Right renal cortex interstitium (tissue), 3 donors: ENCODE measurements around the gene RAPH1. TPM values are rescaled to one million over a fixed set of nuclear protein-coding genes. Genes with fewer than 3 reads are reported as not detected.

ENCODE experiments used
- DNase-seq, 3 donors: peaks; one replicate each; pipeline ENCODE4 v3.0.0-alpha.2; 2013; ENCODE audit warnings: low read depth in 3 of 3, low spot score in 2 of 3
- polyA plus RNA-seq, 3 donors: library from polyadenylated mRNA; unstranded; fragments of 120-200 nt; gene quantifications; one replicate each; pipeline ENCODE4 v1.2.1, GENCODE V29; 2013; ENCODE audit not compliant: insufficient read length in 3 of 3

The RAPH1 gene, protein sequence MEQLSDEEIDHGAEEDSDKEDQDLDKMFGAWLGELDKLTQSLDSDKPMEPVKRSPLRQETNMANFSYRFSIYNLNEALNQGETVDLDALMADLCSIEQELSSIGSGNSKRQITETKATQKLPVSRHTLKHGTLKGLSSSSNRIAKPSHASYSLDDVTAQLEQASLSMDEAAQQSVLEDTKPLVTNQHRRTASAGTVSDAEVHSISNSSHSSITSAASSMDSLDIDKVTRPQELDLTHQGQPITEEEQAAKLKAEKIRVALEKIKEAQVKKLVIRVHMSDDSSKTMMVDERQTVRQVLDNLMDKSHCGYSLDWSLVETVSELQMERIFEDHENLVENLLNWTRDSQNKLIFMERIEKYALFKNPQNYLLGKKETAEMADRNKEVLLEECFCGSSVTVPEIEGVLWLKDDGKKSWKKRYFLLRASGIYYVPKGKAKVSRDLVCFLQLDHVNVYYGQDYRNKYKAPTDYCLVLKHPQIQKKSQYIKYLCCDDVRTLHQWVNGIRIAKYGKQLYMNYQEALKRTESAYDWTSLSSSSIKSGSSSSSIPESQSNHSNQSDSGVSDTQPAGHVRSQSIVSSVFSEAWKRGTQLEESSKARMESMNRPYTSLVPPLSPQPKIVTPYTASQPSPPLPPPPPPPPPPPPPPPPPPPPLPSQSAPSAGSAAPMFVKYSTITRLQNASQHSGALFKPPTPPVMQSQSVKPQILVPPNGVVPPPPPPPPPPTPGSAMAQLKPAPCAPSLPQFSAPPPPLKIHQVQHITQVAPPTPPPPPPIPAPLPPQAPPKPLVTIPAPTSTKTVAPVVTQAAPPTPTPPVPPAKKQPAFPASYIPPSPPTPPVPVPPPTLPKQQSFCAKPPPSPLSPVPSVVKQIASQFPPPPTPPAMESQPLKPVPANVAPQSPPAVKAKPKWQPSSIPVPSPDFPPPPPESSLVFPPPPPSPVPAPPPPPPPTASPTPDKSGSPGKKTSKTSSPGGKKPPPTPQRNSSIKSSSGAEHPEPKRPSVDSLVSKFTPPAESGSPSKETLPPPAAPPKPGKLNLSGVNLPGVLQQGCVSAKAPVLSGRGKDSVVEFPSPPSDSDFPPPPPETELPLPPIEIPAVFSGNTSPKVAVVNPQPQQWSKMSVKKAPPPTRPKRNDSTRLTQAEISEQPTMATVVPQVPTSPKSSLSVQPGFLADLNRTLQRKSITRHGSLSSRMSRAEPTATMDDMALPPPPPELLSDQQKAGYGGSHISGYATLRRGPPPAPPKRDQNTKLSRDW
- 10 to 100 TPM; 13.4 to 18.9 (median 16.0) TPM for polyA plus RNA-seq

GRCh38 chr2:203535078-203535783 is at the start of gene RAPH1:
Gene RAPH1 (minus strand): TSS chr2:203535301. CDS start chr2:203495353, 39,948 bp downstream.
- peak in 2 of 3 donors; percentile 58 to 59 for DNase-seq

DNA sequence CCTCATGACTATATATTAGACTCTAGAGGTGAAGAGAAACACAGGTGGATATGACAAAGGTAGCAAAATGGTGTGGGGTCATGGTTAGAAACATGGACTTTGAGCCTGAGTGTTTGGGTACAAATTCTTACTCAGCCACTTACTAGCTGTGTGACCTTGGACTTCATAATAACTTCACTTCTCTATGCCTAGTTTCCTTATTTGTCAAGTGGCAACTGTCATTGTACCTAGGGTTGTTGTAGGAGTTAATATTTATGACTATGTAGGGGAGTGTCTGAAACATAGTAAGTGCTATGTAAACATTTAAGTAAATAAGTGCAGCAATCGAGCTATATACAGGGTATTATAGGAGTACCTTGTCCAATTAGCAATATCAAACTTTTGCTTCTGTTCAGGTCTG is 49.7 kb upstream of the RAPH1 start:
- DNase-seq = no peak

- no peak for DNase-seq
Measured at GRCh38 chr2:203583701-203584100, 48.6 kb upstream of the RAPH1 start.

DNA sequence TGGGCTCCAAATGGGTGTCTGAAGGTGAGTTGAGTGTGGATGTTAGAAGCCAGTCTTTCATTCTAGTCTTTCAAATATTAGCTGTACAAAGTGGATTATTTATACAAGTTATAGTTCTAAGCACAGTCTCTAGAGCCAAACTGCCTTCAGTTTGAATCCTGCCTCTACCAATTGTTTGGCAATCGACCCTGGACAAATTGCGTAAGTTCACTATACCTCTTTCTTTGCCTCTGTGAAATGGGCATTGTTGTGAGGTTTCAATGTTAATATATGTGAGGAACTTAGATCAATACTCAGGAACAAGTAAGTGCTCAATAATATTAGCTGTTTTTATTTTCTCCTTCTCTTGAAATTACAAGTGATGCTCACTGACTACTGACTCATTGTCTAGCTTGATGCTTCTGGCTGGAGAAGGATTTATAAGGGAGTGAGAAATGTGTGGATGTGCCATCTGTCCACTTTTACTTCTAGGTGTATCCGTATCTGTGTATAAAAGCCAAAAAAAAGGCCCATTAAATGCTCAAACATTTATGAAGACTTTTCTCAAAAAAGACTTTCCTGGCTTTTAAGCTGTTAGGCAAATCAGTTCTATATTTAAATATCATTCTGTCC is 48.1 kb upstream of the RAPH1 start:
- DNase-seq = no peak

DNA sequence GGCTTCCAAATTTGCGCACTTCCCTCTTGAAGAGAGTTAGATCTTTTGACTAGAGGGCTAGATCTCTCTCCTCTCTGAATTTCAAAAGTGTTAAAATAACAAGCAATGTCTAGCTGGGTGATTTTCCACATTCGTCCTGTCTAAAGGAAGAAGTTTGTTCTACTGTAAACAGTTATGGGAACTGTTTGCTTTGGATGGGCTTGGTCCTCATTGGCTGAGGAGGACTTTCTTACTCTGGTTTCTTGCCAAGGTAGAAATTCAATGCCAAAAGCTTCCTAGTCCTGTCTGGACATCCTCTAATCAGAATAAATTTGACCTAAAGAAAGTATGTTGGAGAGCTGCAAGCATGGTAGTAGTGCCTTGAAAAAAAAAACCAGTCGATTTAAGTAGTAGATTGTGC is 47.4 kb upstream of the RAPH1 start:
- DNase-seq = no peak

DNA sequence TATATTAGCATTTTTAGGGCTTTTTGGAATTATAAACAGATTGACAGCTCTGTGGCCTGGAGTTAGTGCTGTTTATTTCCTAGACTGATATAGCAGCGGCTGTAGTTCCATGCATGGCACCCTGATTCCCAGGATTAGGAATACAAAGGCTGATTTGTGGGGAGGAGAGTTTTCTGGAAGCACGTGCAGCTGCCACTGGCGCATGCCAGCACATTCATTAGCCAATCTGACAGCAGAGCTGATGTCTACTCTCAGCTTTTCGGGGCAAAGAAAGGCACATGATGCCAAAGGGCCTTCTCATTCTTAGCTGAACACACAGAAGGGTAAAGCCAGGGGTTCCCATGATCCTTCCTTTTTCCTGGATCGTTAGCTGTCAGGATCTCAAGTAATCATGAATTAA is 45.7 kb upstream of the RAPH1 start:
- no peak for DNase-seq

DNA sequence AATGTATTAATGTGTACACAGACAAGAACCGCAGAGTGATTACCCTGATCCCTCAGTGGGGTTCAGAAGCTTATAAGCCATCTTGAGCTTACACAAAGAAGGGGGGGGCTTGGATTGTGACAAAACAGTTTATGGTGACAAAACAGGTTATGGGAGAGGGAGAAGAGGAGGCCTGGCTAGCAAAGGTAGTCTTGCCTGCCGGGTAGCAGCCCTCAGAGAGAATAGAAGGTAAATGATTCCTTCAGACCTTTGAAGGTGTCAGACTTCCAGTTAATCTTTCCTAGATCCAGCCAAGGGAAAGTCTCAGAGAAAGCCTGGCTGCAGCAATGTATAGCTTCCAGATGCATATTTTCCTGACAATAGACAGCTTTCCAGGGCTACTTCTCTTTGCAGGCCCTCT is 44.6 kb upstream of the RAPH1 start:
- DNase-seq = no peak

GRCh38 chr2:203578759-203579643 is 43.9 kb upstream of the RAPH1 start:
- DNase-seq = peak in 1 of 3 donors; percentile 36

DNA sequence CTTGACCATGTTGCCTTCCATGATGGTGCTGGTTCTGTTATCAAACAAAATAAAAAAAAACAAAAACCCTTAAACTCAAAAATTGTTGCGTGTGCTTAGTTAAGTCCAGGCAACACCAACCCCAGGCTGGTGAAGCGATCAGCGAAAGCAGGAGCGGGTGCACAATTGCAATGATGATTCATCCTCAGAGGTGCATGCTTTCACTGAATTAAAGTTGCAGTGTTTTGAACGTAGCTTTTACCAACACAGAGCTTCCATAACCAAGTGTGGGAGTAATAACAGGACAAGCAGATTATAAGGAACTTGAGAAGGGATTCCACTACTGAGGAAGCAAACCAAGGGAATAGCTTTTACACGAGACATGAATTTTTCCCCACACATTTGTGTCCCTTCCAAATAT is 39.7 kb upstream of the RAPH1 start:
- no peak for DNase-seq

DNA sequence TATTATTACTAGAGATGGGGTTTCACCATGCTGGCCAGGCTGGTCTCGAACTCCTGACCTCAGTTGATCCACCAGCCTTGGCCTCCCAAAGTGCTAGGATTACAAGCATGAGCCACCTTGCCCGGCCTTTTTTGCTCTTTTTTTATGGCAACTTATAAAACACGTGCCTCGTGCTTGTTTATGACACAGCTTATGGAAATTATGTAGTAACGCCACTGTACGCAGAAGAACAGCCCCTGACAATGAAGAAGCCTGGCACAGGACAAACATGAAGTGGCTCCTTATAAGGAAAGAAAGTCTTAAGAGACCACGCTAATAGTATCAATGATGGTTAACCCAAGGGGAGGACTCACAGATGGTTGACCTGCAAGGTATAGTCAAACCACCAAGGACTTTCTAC is 37.2 kb upstream of the RAPH1 start:
- DNase-seq = no peak

DNA sequence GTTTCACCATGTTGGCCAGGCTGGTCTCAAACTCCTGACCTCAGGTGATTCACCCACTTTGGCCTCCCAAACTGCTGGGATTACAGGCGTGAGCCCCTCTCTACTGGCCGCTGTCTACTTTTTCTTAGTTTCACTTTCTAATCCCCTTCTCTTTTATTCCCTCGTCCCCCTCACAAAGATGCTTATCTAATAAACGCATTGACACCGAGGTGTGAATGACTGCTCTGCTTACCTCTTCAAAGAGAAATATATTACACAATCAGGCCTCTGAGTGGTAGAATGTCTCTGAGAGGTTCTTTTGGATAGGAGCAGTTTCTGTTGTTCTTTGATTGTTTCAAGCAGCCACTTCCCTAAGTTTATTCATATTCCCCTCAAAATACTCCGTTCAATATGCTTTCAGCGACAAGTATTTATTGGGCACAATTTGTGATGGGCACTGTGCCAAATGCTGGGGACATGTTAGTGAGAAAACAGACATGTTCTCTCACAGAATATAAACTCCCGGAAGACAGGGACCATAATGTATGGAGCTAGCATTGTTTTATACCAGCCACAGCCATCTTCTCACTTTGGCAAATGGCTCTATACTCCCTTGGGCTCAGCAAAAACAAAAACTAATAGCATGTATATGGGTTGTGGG is 34.7 kb upstream of the RAPH1 start:
- no peak for DNase-seq

DNA sequence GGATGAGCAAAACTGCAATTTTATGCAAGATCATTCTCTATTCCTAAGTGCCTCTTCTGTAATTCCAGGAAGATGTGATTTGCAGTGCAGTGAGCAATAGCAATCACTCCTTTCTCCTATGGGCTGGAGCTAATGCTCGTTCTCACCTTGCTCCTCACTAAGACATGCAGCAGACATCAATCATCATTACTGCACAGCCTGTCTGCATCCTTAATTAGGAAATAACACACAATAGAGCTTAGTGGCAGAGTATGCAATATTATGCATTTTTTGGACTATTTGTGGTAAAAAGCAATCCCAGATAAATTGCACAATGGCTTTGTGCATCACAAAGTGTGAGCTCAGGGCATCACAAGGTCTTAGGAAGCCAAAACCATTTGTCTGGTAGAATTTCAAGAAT is 32.6 kb upstream of the RAPH1 start:
- no peak for DNase-seq

- DNase-seq = no peak
Measured at GRCh38 chr2:203566161-203566560, 31.1 kb upstream of the RAPH1 start.

DNA sequence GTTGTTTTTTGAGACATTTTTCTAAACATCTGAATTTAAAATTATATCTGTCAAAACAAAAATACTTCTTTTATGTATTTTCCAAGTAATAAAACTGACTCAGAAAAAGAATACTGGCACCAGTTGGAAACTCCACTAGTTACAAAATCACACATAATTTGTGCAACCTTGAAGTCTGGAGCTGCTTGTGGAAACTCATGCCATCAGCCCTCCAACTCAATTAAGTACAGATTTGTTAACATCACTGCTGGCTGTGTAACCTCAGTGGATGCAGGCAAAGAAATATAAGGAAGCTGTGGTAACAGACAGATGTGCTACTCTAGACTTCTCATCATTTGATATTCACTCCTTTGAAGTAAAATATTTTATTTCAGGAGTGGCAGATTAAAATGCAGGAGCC is 30.0 kb upstream of the RAPH1 start:
- DNase-seq = no peak

DNA sequence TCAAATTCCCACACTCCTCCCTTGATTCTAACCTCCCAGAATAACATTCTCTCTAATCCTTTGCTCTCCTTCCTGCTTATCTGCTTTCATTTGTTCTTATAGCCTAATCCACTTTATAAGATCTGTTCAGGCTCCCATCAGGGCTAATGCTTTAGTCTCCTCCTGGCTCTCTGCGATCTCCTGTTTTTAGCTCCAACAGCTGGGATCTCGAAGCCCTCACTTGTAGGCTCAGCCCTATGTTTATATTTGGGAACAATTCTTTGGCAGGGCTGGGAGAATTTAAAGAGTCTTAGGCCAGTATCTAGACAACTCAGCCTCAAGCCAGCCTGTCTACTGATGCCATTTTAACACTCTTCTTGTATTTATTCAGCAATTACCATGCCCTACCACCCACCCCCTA is 27.2 kb upstream of the RAPH1 start:
- DNase-seq = no peak

GRCh38 chr2:203559641-203560040 is 24.5 kb upstream of the RAPH1 start:
- DNase-seq = no peak

GRCh38 chr2:203553784-203554183 is 18.7 kb upstream of the RAPH1 start:
- DNase-seq = no peak

DNA sequence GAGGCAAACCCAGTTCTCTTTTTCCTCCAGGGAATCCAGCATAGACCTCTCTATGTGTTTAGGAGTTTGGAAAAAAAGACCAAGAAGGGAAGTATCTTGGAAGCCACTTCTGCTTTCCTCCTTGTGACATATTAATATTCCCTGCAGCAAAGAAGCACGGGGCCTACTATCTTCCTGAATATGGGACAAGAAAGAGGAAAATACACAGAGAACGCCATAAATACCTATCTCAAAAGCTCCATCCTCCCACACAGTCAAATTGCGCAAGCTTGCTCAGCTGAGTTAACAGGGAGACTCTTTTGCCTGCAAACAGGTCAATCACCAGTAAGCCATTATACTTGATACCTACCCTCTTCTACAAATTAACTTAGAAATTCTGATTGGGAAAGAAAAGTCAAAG is 16.7 kb upstream of the RAPH1 start:
- DNase-seq = no peak
